Breast epithelium (tissue), 4 donors: Measurements from ENCODE around the gene NRF1. TPM values are rescaled to one million over a fixed set of nuclear protein-coding genes. Genes with fewer than 3 reads are reported as not detected.
A peak's percentile ranks its signal among the peaks of the same experiment; 100 is the strongest.
"Not testable (repeated sequence)": the region's sequence is repeated elsewhere in the genome, so short reads cannot be mapped to it uniquely, and the experiment has no call there.

Source experiments
- DNase-seq, 2 donors: peaks; one replicate each; pipeline ENCODE4 v3.0.0-alpha.2; 2019; ENCODE audit warnings: low spot score in 2 of 2
- H3K27ac ChIP-seq, 2 donors: fragments of 200-600 bp; sonication (generic) in 1 of 2; one replicate each; pipeline ENCODE4 v1.5.1; 2016 to 2019; ENCODE audit warnings: mild to moderate bottlenecking in 1 of 2
- H3K27me3 ChIP-seq, 2 donors: fragments of 200-600 bp; sonication (generic) in 1 of 2; one replicate each; pipeline versions ENCODE4 v1.5.1 to v1.6.0; 2017 to 2019; ENCODE audit warnings: control low read depth in 1 of 2, mild to moderate bottlenecking in 1 of 2
- H3K36me3 ChIP-seq: fragments of 200-600 bp; one replicate; pipeline ENCODE4 v1.5.1; 2019
- H3K4me1 ChIP-seq, 2 donors: fragments of 200-600 bp; sonication (generic); one replicate each; pipeline ENCODE4 v1.5.1; 2016 to 2019; ENCODE audit warnings: control low read depth in 1 of 2
- H3K4me3 ChIP-seq, 3 donors: fragments of 200-600 bp; sonication (generic); 1 replicate in 2 of 3; 2 replicates in 1 of 3; pipeline ENCODE4 v1.5.1; 2016 to 2019; ENCODE audit warnings: mild to moderate bottlenecking in 3 of 3, moderate library complexity in 2 of 3
- H3K9me3 ChIP-seq, 2 donors: fragments of 200-600 bp; sonication (generic) in 1 of 2; one replicate each; pipeline ENCODE4 v1.5.1; 2016 to 2019; ENCODE audit warnings: control low read depth in 1 of 2
- POLR2A ChIP-seq: fragments of 450-650 bp; IDR thresholded peaks from one replicate; pipeline ENCODE4 v1.6.1; 2016; ENCODE audit warnings: antibody characterized with exemption, mild to moderate bottlenecking, moderate library complexity
- POLR2AphosphoS5 ChIP-seq, 3 donors: sonication (generic); formaldehyde crosslinking; IDR thresholded peaks; one replicate each; pipeline ENCODE4 v1.6.1; 2017; ENCODE audit warnings: antibody characterized with exemption in 3 of 3
- intact Hi-C: fragments of 100-400 bp; cut with DNase I; formaldehyde crosslinking; loops from one replicate; pipeline ENCODE4 v1.15.1; 2023; ENCODE audit warnings: low total_unique reads
- total RNA-seq, 3 donors: library from RNA; depleted of rRNA; stranded (reverse); fragments of >200 nt; gene quantifications; one replicate each; pipeline ENCODE4 v1.1.0, GENCODE V29; 2016
- TF ChIP-seq, protein P1 (sequence below), 3 donors: fragments of 450-650 bp; IDR thresholded peaks; one replicate each; pipeline ENCODE4 v1.5.1; 2016 to 2017; ENCODE audit warnings: antibody characterized with exemption in 3 of 3, mild to moderate bottlenecking in 3 of 3, moderate library complexity in 3 of 3

NRF1 gene
- total RNA-seq, 3 donors from 2014 or later = 24.5 to 29.2 (median 27.2) TPM

DNA sequence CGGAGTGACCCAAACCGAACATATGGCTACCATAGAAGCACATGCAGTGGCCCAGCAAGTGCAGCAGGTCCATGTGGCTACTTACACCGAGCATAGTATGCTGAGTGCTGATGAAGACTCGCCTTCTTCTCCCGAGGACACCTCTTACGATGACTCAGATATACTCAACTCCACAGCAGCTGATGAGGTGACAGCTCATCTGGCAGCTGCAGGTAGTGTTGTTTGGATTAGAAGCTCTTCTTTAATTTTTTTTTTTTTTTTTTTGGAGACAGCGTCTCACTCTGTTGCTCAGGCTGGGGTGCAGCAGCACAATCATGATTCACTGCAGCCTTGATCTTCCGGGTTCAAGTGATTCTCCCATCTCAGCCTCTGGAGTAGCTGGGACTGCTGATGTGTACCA, 45.8 kb downstream of the NRF1 start:
- H3K4me1 ChIP-seq = no peaks in the 10 kb centered on the region
- no peak for TF ChIP-seq POLR2AphosphoS5 (IDR thresholded peaks at IDR 0.05)
- TF ChIP-seq, protein P1, sequence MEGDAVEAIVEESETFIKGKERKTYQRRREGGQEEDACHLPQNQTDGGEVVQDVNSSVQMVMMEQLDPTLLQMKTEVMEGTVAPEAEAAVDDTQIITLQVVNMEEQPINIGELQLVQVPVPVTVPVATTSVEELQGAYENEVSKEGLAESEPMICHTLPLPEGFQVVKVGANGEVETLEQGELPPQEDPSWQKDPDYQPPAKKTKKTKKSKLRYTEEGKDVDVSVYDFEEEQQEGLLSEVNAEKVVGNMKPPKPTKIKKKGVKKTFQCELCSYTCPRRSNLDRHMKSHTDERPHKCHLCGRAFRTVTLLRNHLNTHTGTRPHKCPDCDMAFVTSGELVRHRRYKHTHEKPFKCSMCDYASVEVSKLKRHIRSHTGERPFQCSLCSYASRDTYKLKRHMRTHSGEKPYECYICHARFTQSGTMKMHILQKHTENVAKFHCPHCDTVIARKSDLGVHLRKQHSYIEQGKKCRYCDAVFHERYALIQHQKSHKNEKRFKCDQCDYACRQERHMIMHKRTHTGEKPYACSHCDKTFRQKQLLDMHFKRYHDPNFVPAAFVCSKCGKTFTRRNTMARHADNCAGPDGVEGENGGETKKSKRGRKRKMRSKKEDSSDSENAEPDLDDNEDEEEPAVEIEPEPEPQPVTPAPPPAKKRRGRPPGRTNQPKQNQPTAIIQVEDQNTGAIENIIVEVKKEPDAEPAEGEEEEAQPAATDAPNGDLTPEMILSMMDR (IDR thresholded peaks at IDR 0.05) = no peak
- TF ChIP-seq POLR2A = no peak
- H3K27me3 ChIP-seq = no peaks in the 10 kb centered on the region
- no peak overlapping the region for H3K27ac ChIP-seq
- intact Hi-C loops = no loop called here
- no peaks in the 10 kb centered on the region for H3K36me3 ChIP-seq
- H3K4me3 ChIP-seq = no peak overlapping the region
- DNase-seq = no peak
- peaks cover 5% of the 10 kb centered on the region in 2 donors for H3K9me3 ChIP-seq

DNA sequence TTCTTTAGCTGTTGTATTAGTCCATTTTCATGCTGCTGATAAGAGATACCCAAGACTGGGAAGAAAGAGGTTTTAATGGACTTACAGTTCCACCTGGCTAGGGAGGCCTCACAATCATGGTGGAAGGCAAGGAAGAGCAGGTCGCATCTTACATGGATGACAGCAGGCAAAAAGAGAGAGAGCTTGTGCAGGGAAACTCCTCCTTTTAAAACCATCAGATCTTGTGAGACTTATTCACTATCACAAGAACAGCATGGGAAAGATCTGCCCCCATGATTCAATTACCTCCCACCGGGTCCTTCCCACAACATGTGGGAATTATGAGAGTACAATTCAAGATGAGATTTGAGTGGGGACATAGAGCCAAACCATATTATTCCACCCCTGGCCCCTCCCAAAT, 48.4 kb downstream of the NRF1 start:
- H3K27me3 ChIP-seq, H3K36me3 ChIP-seq, DNase-seq, H3K27ac ChIP-seq, H3K4me1 ChIP-seq, H3K9me3 ChIP-seq, H3K4me3 ChIP-seq, intact Hi-C loops: not testable (repeated sequence)

DNA sequence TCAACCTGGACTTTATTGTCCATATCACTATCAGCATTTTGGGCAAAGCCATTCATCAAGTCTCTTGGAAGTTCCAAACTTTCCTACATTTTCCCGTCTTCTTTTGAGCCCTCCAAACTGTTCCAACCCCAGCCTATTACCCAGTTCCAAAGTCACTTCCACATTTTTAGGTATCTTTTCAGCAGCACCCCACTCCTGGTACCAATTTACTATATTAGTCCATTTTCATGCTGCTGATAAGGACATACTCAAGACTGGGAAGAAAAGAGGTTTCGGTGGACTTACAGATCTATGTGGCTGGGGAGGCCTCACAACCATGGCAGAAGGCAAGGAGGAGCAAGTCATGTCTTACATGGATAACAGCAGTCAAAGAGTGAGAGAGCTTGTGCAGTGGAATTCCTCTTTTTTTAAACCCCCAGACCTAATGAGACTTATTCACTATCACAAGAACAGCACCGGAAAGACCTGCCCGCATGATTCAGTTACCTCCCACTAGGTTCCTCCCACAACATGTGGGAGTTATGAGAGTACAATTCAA, 50.2 kb downstream of the NRF1 start:
- H3K36me3 ChIP-seq = no peaks in the 10 kb centered on the region
- H3K27me3 ChIP-seq = no peaks in the 10 kb centered on the region
- intact Hi-C loops = no loop called here
- H3K9me3 ChIP-seq = peaks cover 5% of the 10 kb centered on the region in 2 donors
- DNase-seq = no peak
- no peak overlapping the region for H3K27ac ChIP-seq
- no peaks in the 10 kb centered on the region for H3K4me1 ChIP-seq
- no peak overlapping the region for H3K4me3 ChIP-seq
- TF ChIP-seq, protein P1 (IDR thresholded peaks at IDR 0.05) = no peak
- TF ChIP-seq POLR2AphosphoS5 (IDR thresholded peaks at IDR 0.05) (no peak), POLR2A (no peak)

DNA sequence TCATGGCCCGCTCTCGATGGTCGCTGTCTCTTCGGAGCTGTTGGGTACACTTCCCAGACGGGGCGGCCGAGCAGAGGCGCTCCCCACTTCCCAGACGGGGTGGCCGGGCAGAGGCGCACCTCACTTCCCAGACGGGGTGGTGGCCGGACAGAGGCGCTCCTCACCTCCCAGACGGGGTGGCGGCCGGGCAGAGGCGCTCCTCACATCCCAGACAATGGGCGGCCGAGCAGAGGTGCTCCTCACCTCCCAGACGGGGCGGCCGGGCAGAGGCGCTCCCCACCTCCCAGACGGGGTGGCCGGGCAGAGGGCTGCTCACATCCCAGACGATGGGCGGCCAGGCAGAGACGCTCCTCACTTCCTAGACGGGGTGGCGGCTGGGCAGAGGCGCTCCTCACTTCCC, 51.7 kb downstream of the NRF1 start:
- intact Hi-C loops, H3K27ac ChIP-seq, H3K27me3 ChIP-seq, H3K4me1 ChIP-seq, H3K4me3 ChIP-seq, DNase-seq, H3K36me3 ChIP-seq, H3K9me3 ChIP-seq: not testable (repeated sequence)

DNA sequence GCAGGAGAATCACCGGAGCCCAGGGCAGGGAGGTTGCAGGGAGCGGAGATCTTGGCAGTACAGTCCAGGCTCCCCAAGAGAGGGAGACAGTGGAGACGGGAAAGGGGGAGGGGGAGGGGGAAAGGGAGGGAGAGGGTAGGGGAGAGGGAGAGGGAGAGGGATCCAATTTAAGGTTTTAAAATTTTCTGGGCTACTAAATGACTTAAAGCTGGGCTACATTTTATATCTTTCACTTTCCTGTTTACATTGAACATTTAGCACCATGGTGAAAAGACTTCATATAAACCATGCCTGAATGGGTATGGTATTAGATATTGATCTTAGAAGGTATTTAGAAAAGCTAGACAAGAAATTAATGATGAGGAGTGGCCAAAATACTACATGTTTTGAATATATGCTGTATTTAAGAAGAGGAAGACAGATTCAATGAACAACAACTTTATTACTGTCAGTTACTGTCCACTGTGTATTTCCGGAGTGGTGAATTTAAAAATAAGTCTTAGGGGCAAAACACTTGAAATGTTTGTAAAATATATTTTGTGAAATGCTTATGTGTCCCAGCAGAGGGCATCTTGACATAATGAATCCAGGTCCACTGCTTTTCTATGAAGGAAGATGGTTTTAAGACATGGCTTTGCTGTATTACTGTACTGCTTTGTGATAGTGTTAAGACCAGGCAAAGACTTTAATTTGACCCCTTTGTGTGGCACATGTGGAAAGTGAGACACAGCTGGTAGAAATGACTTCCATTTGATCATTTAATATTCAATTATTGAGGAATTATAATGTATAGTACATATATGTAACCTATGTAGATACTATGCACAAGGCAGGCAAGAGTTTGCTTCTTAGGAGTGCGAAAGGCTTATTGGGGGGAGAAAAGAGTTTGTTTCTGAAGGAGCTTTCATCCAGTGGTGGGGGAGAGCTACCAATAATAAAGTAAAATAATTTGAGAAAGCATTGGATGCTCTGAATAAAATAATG, 52.8 kb downstream of the NRF1 start:
- H3K4me3 ChIP-seq = no peak overlapping the region
- peaks cover 5% of the 10 kb centered on the region in 2 donors for H3K9me3 ChIP-seq
- TF ChIP-seq, protein P1 (IDR thresholded peaks at IDR 0.05) = peak; percentile 10 to 54 (median 27)
- TF ChIP-seq POLR2A = no peak
- no peak for TF ChIP-seq POLR2AphosphoS5 (IDR thresholded peaks at IDR 0.05)
- DNase-seq = no peak
- H3K27ac ChIP-seq = no peak overlapping the region
- H3K4me1 ChIP-seq = no peaks in the 10 kb centered on the region
- H3K27me3 ChIP-seq = no peaks in the 10 kb centered on the region
- intact Hi-C loops = loop anchor here (5.0 kb wide), 1 partner anchor 867 kb away; no protein-coding TSS in a partner anchor
- H3K36me3 ChIP-seq = no peaks in the 10 kb centered on the region

DNA sequence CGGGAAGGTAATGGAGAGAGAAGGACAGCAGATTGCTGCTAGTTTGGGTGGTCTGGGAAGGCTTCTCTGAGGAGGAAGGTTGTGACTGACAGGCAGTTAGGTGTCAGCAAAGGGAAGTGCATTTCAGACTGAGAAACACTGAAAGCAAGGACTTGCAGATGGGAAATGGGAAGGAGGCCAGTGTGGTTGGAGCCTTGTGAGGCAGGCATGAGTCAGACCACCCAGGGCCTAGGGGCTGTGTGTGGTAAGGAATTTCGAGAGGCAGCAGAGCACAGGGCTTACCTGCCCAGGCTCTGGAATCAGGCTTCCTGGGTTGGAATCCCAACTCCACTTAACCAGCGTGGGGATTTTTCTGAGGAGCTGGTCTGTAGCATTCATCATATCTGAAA, 53.5 kb downstream of the NRF1 start:
- Histone ChIP-seq H3K27ac (no peak overlapping the region), H3K27me3 (no peaks in the 10 kb centered on the region), H3K36me3 (no peaks in the 10 kb centered on the region), H3K4me1 (no peaks in the 10 kb centered on the region), H3K4me3 (no peak overlapping the region), H3K9me3 (peaks cover 5% of the 10 kb centered on the region in 2 donors)
- intact Hi-C loops = loop anchor here (5.0 kb wide), 1 partner anchor 868 kb away; no protein-coding TSS in a partner anchor
- TF ChIP-seq, protein P1 (IDR thresholded peaks at IDR 0.05) = no peak
- TF ChIP-seq POLR2AphosphoS5 (IDR thresholded peaks at IDR 0.05) (no peak), POLR2A (no peak)
- DNase-seq = peak in 1 of 2 donors; percentile 20
